SK-N-SH treated with all-trans-retinoic acid at 6 μM for 48 hours (cell line): Measurements from ENCODE around the gene RAB2B.

ENCODE experiments used
- CSDC2 ChIP-seq: fragments of 250-450 bp; sonication (Bioruptor Pico); IDR thresholded peaks from 2 replicates; pipeline ENCODE4 v1.5.0; 2020; ENCODE audit warnings: mild to moderate bottlenecking, moderate library complexity
- GLIS3 ChIP-seq: fragments of 250-450 bp; sonication (Bioruptor Pico); IDR thresholded peaks from 2 replicates; pipeline ENCODE4 v1.5.0; 2020; ENCODE audit warnings: mild to moderate bottlenecking, moderate library complexity
- ISL1 ChIP-seq: fragments of 250-450 bp; sonication (Bioruptor Pico); IDR thresholded peaks from 2 replicates; pipeline ENCODE4 v2.1.2; 2022; ENCODE audit warnings: mild to moderate bottlenecking, moderate library complexity
- PPARA ChIP-seq: fragments of 250-450 bp; sonication (Bioruptor Pico); IDR thresholded peaks from 2 replicates; pipeline ENCODE4 v1.5.0; 2020; ENCODE audit warnings: mild to moderate bottlenecking, borderline replicate concordance
- RARB ChIP-seq: fragments of 250-450 bp; sonication (Bioruptor Pico); IDR thresholded peaks from 2 replicates; pipeline ENCODE4 v1.8.0; 2021; ENCODE audit warnings: mild to moderate bottlenecking, moderate library complexity
- TOX ChIP-seq: fragments of 250-450 bp; sonication (Bioruptor Pico); IDR thresholded peaks from 2 replicates; pipeline ENCODE4 v1.8.0; 2021; ENCODE audit warnings: mild to moderate bottlenecking, moderate library complexity, borderline replicate concordance
- ZFP3 ChIP-seq: fragments of 250-450 bp; sonication (Bioruptor Pico); IDR thresholded peaks from 2 replicates; pipeline ENCODE4 v1.5.0; 2020; ENCODE audit warnings: mild to moderate bottlenecking, moderate library complexity
- ZFP30 ChIP-seq: fragments of 450-650 bp; formaldehyde crosslinking; IDR thresholded peaks from 2 replicates; pipeline ENCODE4 v1.5.0; 2022; ENCODE audit warnings: mild to moderate bottlenecking, moderate library complexity
- ZNF565 ChIP-seq: fragments of 450-650 bp; formaldehyde crosslinking; conservative IDR thresholded peaks from 2 replicates; pipeline ENCODE4 v1.5.0; 2020; ENCODE audit warnings: low read depth, mild to moderate bottlenecking, moderate library complexity
- ZNF8 ChIP-seq: fragments of 450-650 bp; formaldehyde crosslinking; IDR thresholded peaks from 2 replicates; pipeline ENCODE4 v1.5.0; 2020; ENCODE audit warnings: mild to moderate bottlenecking, moderate library complexity
- TF ChIP-seq, protein P1 (sequence below): fragments of 250-450 bp; sonication (Bioruptor Pico); IDR thresholded peaks from 2 replicates; pipeline ENCODE4 v1.5.1; 2020; ENCODE audit warnings: low read depth, mild to moderate bottlenecking, moderate library complexity
- TF ChIP-seq, protein P2 (sequence below): fragments of 250-450 bp; sonication (Bioruptor Pico); IDR thresholded peaks from 2 replicates; pipeline ENCODE4 v1.8.0; 2020; ENCODE audit warnings: mild to moderate bottlenecking, moderate library complexity, borderline replicate concordance

DNA sequence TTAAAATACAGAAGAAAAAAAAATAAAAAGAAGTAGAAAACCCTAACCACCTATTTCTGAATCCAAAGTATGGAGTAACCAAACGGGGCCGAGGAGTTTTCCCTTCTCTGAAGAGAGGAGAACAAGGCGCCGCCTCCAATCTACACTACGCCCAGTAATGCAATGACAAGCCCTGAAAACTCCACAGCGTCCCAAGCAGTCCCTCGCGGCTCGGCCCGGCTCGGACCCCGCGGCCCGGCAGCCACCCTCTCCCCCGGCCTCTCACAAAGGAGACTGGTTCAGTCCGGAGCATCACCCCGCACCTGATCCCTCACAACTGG, 21.2 kb downstream of the RAB2B start:
- TF ChIP-seq RARB (CRISPR knock-in tag) (no peak), TOX (CRISPR knock-in tag) (no peak), PPARA (CRISPR knock-in tag) (no peak), ZNF8 (CRISPR knock-in tag) (no peak), ZNF565 (CRISPR knock-in tag) (no peak), ZFP30 (CRISPR knock-in tag) (no peak), CSDC2 (CRISPR knock-in tag) (no peak), ISL1 (no peak), ZFP3 (0 out of 2 replicates have a peak, but pooled peaks have one; percentile 11), GLIS3 (no peak)
- TF ChIP-seq, protein P1, sequence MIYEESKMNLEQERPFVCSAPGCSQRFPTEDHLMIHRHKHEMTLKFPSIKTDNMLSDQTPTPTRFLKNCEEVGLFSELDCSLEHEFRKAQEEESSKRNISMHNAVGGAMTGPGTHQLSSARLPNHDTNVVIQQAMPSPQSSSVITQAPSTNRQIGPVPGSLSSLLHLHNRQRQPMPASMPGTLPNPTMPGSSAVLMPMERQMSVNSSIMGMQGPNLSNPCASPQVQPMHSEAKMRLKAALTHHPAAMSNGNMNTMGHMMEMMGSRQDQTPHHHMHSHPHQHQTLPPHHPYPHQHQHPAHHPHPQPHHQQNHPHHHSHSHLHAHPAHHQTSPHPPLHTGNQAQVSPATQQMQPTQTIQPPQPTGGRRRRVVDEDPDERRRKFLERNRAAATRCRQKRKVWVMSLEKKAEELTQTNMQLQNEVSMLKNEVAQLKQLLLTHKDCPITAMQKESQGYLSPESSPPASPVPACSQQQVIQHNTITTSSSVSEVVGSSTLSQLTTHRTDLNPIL (CRISPR knock-in tag) = no peak
- TF ChIP-seq, protein P2, sequence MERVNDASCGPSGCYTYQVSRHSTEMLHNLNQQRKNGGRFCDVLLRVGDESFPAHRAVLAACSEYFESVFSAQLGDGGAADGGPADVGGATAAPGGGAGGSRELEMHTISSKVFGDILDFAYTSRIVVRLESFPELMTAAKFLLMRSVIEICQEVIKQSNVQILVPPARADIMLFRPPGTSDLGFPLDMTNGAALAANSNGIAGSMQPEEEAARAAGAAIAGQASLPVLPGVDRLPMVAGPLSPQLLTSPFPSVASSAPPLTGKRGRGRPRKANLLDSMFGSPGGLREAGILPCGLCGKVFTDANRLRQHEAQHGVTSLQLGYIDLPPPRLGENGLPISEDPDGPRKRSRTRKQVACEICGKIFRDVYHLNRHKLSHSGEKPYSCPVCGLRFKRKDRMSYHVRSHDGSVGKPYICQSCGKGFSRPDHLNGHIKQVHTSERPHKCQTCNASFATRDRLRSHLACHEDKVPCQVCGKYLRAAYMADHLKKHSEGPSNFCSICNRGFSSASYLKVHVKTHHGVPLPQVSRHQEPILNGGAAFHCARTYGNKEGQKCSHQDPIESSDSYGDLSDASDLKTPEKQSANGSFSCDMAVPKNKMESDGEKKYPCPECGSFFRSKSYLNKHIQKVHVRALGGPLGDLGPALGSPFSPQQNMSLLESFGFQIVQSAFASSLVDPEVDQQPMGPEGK = no peak
